GM20431 (cell line): ENCODE data around the gene ACKR1.

Source experiments
- in situ Hi-C: fragments of 300-500 bp; cut with MseI, MboI; formaldehyde crosslinking; loops from one replicate; pipeline ENCODE4 v1.15.0; 2020; ENCODE audit warnings: low sequenced_read_pairs; ENCODE audit not compliant: unreplicated experiment

Gene ACKR1

GRCh38 chr1:159204161-159205141 lies at the start of gene ACKR1:
TSS of gene ACKR1 (plus strand) at chr1:159204875. CDS start at chr1:159204960, 85 bp downstream.
- in situ Hi-C loops = no loop called here

GRCh38 chr1:159161001-159161718 lies 43.5 kb upstream of the ACKR1 start:
- in situ Hi-C loops = no loop called here

DNA sequence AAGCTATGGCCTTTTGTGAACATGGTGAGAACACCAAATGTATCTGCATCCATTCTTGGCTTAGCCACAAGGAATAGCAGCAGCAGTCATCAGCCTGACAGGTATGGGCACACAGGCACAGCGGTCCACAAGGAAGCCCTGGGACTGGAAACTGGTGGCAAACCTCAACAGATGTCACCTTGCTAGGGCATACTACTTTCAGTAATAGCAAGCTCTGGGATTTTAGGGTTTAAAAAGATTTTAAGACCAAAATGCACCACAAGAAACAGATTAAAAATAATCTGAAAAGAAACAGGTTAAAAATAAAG lies 43.0 kb upstream of the ACKR1 start:
- in situ Hi-C loops = no loop called here

DNA sequence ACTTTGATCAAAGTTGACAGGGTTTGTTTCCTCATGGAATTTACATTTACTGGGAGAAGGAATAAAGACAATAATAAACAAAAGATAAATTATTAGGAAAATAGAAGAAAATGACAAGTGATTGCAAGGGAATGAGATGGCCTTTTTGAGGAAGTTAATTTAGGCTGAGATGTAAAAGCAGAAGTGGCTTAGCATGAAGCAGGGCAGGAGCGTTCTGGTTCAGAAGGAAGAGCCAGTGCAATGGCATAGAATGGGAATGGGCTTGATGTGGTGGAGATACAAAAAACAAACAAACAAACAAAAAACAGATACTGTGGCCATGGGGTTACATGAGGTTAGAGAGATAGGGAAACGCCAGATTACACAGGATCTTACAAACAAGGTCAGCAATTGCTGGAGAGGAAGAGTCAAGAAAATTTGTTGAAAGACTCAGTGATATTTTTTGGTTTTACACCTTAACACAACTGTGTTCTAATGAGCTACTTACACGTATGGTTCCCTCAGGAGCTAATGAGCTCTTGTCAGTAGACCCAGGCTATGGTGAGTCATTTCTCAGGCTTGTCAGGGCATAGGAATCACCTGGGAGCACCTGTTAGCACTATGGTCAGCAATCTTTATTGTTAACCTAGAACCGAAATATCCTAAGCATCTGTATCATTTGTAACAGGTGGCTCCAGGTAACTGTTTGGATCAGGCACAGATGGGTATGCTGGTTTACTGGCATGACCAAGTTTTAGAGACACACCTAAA lies 42.0 kb upstream of the ACKR1 start:
- in situ Hi-C loops = no loop called here

GRCh38 chr1:159163614-159164228 lies 41.0 kb upstream of the ACKR1 start:
- in situ Hi-C loops = no loop called here

GRCh38 chr1:159168043-159168442 lies 36.6 kb upstream of the ACKR1 start:
- in situ Hi-C loops = no loop called here

DNA sequence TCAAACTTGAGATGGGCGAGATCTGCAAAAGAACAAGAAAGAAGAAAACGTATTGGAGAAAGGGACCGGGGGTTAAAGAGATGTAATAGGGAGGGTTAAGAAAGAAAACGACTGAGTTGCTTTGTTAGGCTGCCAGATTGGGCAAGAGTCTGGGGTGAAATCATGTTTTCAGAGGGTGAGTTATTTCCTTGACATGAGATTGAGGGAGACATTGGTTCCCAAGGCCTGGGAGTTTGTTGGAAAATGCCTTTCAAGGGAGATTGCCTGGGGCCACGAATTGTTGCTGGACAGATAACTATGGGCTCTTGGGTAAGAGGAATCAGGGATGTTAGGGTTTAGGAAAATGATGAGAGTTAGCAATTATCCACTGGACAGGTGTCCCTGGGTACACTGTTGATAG lies 34.0 kb upstream of the ACKR1 start:
- in situ Hi-C loops = no loop called here

DNA sequence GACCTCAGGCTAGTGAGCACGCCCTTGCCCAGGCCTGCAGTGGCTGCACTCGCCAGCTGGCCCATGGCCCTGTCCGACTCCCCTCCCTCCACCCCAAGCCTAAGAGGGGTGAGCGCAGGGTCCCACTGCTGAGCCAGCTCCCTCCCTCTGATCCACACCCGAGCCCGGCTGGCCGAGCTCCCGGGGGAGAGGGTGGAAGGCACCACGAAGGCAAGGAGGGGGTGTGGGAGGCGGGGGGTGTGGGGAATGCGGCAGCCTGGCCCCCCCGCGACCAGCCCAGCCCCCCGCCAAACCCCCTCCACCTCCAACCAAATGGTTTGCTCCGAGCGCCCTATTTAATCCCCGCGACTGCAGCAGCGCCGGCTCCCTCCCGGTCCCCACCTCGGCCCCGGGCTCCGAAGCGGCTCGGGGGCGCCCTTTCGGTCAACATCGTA lies 33.4 kb upstream of the ACKR1 start, which contains the start of gene CADM3:
CADM3 (plus strand) TSS at position 362 of the 434 bp plus-strand sequence. CDS start 151 bp downstream, outside the sequence.
- in situ Hi-C loops = no loop called here

DNA sequence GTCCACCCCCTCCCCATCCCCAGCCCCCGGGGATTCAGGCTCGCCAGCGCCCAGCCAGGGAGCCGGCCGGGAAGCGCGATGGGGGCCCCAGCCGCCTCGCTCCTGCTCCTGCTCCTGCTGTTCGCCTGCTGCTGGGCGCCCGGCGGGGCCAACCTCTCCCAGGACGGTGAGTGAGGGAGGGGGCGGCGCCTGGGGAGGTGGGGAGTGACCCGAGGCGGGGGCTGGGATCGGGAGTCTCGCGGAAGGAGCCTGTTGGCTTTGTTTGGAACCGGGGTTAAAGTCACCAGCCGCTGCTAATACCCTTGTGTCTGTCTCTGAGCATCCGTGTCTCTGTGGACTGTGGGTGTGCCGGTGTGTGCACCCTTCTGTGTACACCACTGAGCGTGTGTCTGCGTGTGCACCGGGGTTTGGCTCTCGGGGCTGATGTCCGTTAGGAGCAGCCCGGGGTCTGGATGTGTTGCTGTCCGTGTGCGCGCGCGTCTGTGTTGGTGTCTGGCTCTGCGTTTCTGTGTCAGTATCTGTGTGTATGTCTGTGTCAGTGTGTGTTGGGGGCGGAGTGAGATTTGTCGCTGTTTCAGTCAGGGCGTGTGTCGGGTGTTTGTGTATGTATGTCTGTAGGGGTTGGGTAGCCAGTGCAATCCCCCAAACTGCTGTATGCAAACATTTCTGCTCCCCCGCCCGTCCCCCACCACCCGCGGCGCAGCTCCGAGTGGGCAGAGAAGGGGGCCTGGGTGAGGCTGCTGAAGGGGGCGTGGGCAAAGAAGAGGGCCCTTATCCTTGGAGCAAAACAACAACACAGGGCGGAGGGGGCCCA lies 32.8 kb upstream of the ACKR1 start:
- in situ Hi-C loops = no loop called here

GRCh38 chr1:159172614-159173291 lies 31.9 kb upstream of the ACKR1 start:
- in situ Hi-C loops = no loop called here

- in situ Hi-C loops = no loop called here
Measured at GRCh38 chr1:159173320-159173719, 31.4 kb upstream of the ACKR1 start.

DNA sequence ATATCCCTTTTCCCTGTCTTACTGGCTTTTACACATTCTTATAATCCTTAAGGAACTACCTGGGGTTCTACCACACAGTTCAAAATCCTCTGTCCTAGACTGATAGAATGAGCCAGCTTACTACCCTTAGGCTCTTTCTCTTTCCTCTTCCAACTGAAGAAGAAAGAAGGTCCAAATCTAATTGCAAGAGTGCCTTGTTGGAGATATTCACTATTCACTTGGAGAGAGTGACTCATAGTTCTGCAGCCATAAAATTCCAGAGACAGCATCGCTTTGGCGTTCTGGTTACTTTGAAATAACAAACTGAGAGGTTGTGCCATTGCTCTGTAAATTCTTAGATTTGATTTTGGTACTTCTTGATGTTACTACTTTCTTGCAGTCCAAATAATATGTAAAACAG lies 29.1 kb upstream of the ACKR1 start:
- in situ Hi-C loops = no loop called here

GRCh38 chr1:159177272-159177907 lies 27.3 kb upstream of the ACKR1 start:
- in situ Hi-C loops = no loop called here

- in situ Hi-C loops = no loop called here
Measured at GRCh38 chr1:159179906-159180305, 24.8 kb upstream of the ACKR1 start.

DNA sequence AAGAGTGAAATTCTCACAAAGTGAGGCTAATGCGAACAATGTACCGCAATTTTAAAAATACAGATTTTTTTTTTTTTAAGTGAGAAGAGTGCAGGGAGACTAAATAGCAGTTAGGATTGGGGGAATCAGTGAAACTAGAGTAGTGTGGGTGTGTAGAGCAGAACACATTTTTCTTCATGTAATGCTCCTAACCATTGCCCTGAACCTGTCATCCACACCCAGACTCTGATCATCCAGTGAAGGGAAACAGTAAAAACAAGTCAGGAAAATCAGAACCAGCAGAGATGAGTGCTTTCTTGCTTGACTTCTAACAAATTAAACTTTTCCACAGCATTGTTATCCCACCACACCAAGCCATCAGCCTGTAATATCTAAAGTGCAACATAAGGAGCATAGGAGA lies 24.2 kb upstream of the ACKR1 start:
- in situ Hi-C loops = no loop called here

DNA sequence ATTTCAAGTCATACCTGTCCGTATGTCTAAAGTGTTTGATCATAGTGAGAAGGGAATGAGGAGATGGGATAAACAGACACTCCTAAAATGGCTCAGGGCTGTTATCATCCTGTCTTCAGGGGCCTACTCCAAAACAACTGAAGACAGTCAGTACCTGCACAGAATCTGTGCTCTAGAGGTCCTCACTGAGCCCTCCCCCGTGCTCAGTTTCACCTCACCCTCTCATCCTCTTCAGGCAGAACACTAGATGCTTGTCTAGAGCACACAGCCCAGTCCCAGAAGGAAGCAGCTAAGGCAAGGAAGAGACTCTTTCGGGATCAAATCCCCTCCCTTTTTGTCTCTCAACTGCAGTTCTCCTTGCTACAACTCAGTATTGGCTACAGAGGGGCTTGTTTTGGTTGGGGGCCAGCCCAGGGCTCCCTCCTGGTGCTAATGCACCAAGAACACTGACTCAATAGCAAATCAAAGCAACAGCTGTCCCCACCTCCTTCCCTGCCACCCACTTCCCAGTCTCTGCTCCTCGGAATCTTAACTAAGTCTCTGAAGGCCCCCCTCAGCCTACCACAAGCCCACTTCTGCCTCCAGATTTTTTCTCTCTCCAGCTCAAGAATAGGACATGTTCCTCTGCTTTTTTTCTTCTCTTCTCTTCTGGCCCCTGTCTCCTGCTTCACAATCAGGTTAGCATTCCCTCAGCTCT lies 23.2 kb upstream of the ACKR1 start:
- in situ Hi-C loops = no loop called here

GRCh38 chr1:159184201-159184600 lies 20.5 kb upstream of the ACKR1 start:
- in situ Hi-C loops = no loop called here

- in situ Hi-C loops = no loop called here
Measured at GRCh38 chr1:159185121-159185520, 19.6 kb upstream of the ACKR1 start.
